ENCODE measurements around the gene FRMD4A.
"Not testable (repeated sequence)": the region's sequence is repeated elsewhere in the genome, so short reads cannot be mapped to it uniquely, and the experiment has no call there.

The FRMD4A gene

GRCh38 chr10:13829790-13830189, 500.9 kb downstream of the FRMD4A start:
- DNase-seq = no peak

GRCh38 chr10:13828284-13828683, 502.4 kb downstream of the FRMD4A start:
- DNase-seq = not testable (repeated sequence)

GRCh38 chr10:13827076-13827797, 503.5 kb downstream of the FRMD4A start:
- no peak for DNase-seq

- no peak for DNase-seq
Measured at GRCh38 chr10:13823709-13824405, 506.9 kb downstream of the FRMD4A start.

- no peak for DNase-seq
Measured at GRCh38 chr10:13823096-13823708, 507.5 kb downstream of the FRMD4A start.

GRCh38 chr10:13822490-13822889, 508.2 kb downstream of the FRMD4A start:
- no peak for DNase-seq

- no peak for DNase-seq
Measured at GRCh38 chr10:13820964-13821337, 509.8 kb downstream of the FRMD4A start.

GRCh38 chr10:13820119-13820963, 510.4 kb downstream of the FRMD4A start:
- DNase-seq = no peak

- no peak for DNase-seq
Measured at GRCh38 chr10:13816195-13816925, 514.4 kb downstream of the FRMD4A start.

- DNase-seq = no peak
Measured at GRCh38 chr10:13815756-13816155, 515.0 kb downstream of the FRMD4A start.

- no peak for DNase-seq
Measured at GRCh38 chr10:13813550-13813949, 517.2 kb downstream of the FRMD4A start.

- no peak for DNase-seq
Measured at GRCh38 chr10:13812804-13813203, 517.9 kb downstream of the FRMD4A start.

- DNase-seq = no peak
Measured at GRCh38 chr10:13810568-13810967, 520.2 kb downstream of the FRMD4A start.

- no peak for DNase-seq
Measured at GRCh38 chr10:13809427-13809826, 521.3 kb downstream of the FRMD4A start.

- DNase-seq = no peak
Measured at GRCh38 chr10:13808556-13809391, 522.0 kb downstream of the FRMD4A start.

- no peak for DNase-seq
Measured at GRCh38 chr10:13806419-13806818, 524.3 kb downstream of the FRMD4A start.

- DNase-seq = no peak
Measured at GRCh38 chr10:13803566-13804554, 526.9 kb downstream of the FRMD4A start.

- DNase-seq = no peak
Measured at GRCh38 chr10:13801907-13802288, 528.8 kb downstream of the FRMD4A start.

- no peak for DNase-seq
Measured at GRCh38 chr10:13801156-13801906, 529.4 kb downstream of the FRMD4A start.

Data from CD4-positive, alpha-beta T cell treated with Interleukin-15 for 1 hour (primary cell).